GM19193 (cell line): ENCODE results near the gene MYH7.

Source experiments
- POLR2A ChIP-seq: IDR thresholded peaks from 4 replicates; pipeline ENCODE4 v1.6.1; 2011; ENCODE audit not compliant: insufficient read depth, insufficient read length; ENCODE audit errors: extremely low read depth

Gene MYH7

GRCh38 chr14:23435543-23436326 is at the start of gene MYH7:
Gene MYH7 (minus strand): TSS chr14:23435660. CDS start chr14:23433732, 1,928 bp downstream.
- TF ChIP-seq POLR2A, result no peak

- TF ChIP-seq POLR2A, result no peak
Observed at GRCh38 chr14:23483236-23483854, 47.9 kb upstream of the MYH7 start.

GRCh38 chr14:23482823-23483148 is 47.3 kb upstream of the MYH7 start:
- TF ChIP-seq POLR2A, result no peak

- TF ChIP-seq POLR2A, result no peak
Observed at GRCh38 chr14:23481979-23482822, 46.7 kb upstream of the MYH7 start.

- no peak for TF ChIP-seq POLR2A
Observed at GRCh38 chr14:23481362-23481970, 46.0 kb upstream of the MYH7 start.

GRCh38 chr14:23478109-23478759 is 42.8 kb upstream of the MYH7 start:
- TF ChIP-seq POLR2A, result no peak

GRCh38 chr14:23470947-23471346 is 35.5 kb upstream of the MYH7 start:
- no peak for TF ChIP-seq POLR2A

GRCh38 chr14:23469906-23470403 is 34.5 kb upstream of the MYH7 start:
- TF ChIP-seq POLR2A, result no peak

- peak; percentile 65 for TF ChIP-seq POLR2A
Observed at GRCh38 chr14:23469127-23469905, 33.9 kb upstream of the MYH7 start, which contains the start of gene NGDN. Gene NGDN (plus strand): TSS chr14:23469703. CDS start chr14:23469716, 13 bp downstream.

GRCh38 chr14:23468704-23469126 is 33.3 kb upstream of the MYH7 start:
- no peak for TF ChIP-seq POLR2A

- no peak for TF ChIP-seq POLR2A
Observed at GRCh38 chr14:23465261-23465660, 29.8 kb upstream of the MYH7 start.

- TF ChIP-seq POLR2A, result no peak
Observed at GRCh38 chr14:23464700-23465099, 29.2 kb upstream of the MYH7 start.

GRCh38 chr14:23460960-23461359 is 25.5 kb upstream of the MYH7 start:
- TF ChIP-seq POLR2A, result no peak
